Measurements from ENCODE around the gene SEPHS2. TPM values are rescaled to one million over a fixed set of nuclear protein-coding genes. Genes with fewer than 3 reads are reported as not detected.

The SEPHS2 gene
- total and polyA plus RNA-seq, 2 of the 8 experiments (the other 6 are each of a cell fraction or from before 2014, with no cell fraction given), result 28.2 to 61.8 TPM

DNA sequence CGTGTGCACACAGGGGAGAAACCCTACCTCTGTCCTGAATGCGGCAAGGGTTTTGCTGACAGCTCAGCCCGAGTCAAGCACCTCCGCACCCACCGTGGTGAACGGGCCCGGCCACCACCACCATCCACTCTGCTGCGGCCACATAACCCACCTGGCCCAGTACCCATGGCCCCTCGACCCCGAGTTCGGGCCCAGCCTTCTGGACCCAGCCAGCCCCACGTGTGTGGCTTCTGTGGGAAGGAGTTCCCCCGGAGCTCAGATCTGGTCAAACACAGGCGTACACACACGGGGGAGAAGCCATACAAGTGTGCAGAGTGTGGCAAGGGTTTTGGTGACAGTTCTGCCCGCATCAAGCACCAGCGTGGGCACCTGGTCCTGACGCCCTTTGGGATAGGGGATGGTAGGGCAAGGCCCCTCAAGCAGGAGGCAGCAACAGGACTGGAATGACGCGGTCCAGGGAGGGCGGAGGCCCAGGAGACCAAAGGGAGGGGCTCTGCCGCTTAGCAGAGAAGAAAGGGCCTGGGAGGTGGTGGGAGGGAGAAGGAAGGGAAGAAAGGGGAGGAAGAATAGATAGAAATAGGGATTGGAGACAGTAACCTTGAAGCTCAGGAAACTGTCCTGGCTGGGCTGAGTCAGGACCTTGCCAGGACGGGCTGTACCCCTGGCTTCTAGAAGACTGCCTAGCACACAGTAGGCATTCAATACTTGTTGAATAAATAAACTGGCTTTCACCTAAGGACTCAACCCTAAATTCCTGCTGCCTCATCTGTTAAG, 46.8 kb downstream of the SEPHS2 start:
- Histone ChIP-seq H3K23me2 (ENCODE audit: low read depth, low read length) (peaks cover 11% of the 10 kb centered on the region; the same call in 1 of the 2 replicates), H3K4ac (replicated peaks; ENCODE audit: insufficient read length, low read depth, low read length) (no peak overlapping the region), H3K56ac (replicated peaks; ENCODE audit: insufficient read length, low read depth, low read length) (no peak overlapping the region), H3K23ac (ENCODE audit: insufficient read length) (no peak overlapping the region), H4K91ac (replicated peaks; ENCODE audit: insufficient read length, low read length) (peak overlapping the region; percentile 66), H2BK15ac (ENCODE audit: low read length) (no peak overlapping the region), H3K9me3 (ENCODE audit: insufficient read depth in 2 of 2, low read depth in 1 of 2, low read length in 1 of 2) (no peaks in the 10 kb centered on the region), H3K18ac (ENCODE audit: extremely low read depth, low read length) (no peak overlapping the region), H2AFZ (ENCODE audit: low read length) (no peak overlapping the region), H2BK5ac (ENCODE audit: low read depth, low read length) (no peak overlapping the region), H3K27me3 (replicated peaks in 1 of 4; ENCODE audit: control insufficient read depth in 3 of 4, extremely low read depth in 1 of 4, insufficient read depth in 3 of 4, low read length in 3 of 4) (no peaks in the 10 kb centered on the region; a peak in 1 of 7 replicates), H3K4me1 (replicated peaks in 1 of 4; ENCODE audit: control insufficient read depth in 3 of 4, insufficient read depth in 4 of 4, low read length in 3 of 4) (peaks cover 0 to 15% (median 8%) of the 10 kb centered on the region in 4 experiments; a peak in 6 of 7 replicates), H3K14ac (ENCODE audit: insufficient read length) (no peak overlapping the region), H3K79me1 (ENCODE audit: low read depth, low read length) (no peaks in the 10 kb centered on the region; the same call in 1 of the 2 replicates), H3K4me3 (ENCODE audit: extremely low read depth in 1 of 4, insufficient read depth in 2 of 4, low read depth in 3 of 4, low read length in 4 of 4) (peak overlapping the region in 1 of 4 experiments; percentile 65; a peak in 1 of 8 replicates), H3K36me3 (ENCODE audit: control insufficient read depth in 2 of 4, insufficient read depth in 4 of 4, low read length in 3 of 4) (peaks cover 4 to 21% (median 14%) of the 10 kb centered on the region in 4 experiments; a peak in 6 of 8 replicates), H3K9ac (replicated peaks in 1 of 4; ENCODE audit: extremely low read depth in 1 of 4, low read depth in 3 of 4, low read length in 3 of 4) (no peak overlapping the region; a peak in 2 of 7 replicates), H3K27ac (ENCODE audit: low read depth, low read length) (no peak overlapping the region), H3K79me2 (ENCODE audit: control insufficient read depth in 1 of 2, insufficient read depth in 2 of 2, low read length in 2 of 2) (peaks cover 5 to 21% of the 10 kb centered on the region in 2 experiments; a peak in 2 of 4 replicates), H3K4me2 (ENCODE audit: insufficient read depth in 1 of 2, low read depth in 2 of 2, low read length in 2 of 2) (peak overlapping the region; percentile 79 to 93; a peak in 2 of 4 replicates), H4K20me1 (replicated peaks in 1 of 2; ENCODE audit: control insufficient read depth in 1 of 2, insufficient read depth in 2 of 2, low read length in 2 of 2) (peaks cover 12 to 17% of the 10 kb centered on the region in 2 experiments), H2BK120ac (replicated peaks; ENCODE audit: low read depth, low read length) (no peak overlapping the region), H4K8ac (ENCODE audit: extremely low read depth, insufficient read depth, low read length) (peak overlapping the region; percentile 51; the same call in 1 of the 2 replicates), H4K5ac (ENCODE audit: insufficient read length, low read depth, low read length) (no peak overlapping the region), H2AK5ac (ENCODE audit: low read depth, low read length) (no peak overlapping the region), H2BK12ac (ENCODE audit: low read depth, low read length) (no peak overlapping the region), H2BK20ac (ENCODE audit: low read length) (no peak overlapping the region)
- CTCF ChIA-PET (ENCODE audit: partially characterized antibody), result interaction anchor here (0.7 to 2.6 kb wide), 6 partner anchors 10 to 260 kb away, joined by 3 to 23 read pairs (median 4); partner anchors contain the start of genes FBRS, SEPTIN1 and ZNF771
- peak in 1 of 2 experiments; percentile 44 for DNase-seq (ENCODE audit: low read depth in 1 of 2, low spot score in 2 of 2)
- TF ChIP-seq BCL11A (IDR thresholded peaks at IDR 0.05; ENCODE audit: low read depth in 2 of 2, low read length in 2 of 2) (no peak), POLR2A (IDR thresholded peaks at IDR 0.05; ENCODE audit: control extremely low read depth in 1 of 2, low read depth in 2 of 2, low read length in 2 of 2) (peak in 1 of 2 experiments; percentile 5; a peak in 1 of 3 replicates)
- 87% methylated on average over 22 of the region's 23 CpGs; no CpG with 5 or more reads in 1 of the 2 experiments for WGBS, 2 experiments (ENCODE audit: extremely low coverage in 1 of 2, insufficient coverage in 1 of 2, insufficient read length in 1 of 2, insufficient replicate concordance in 2 of 2, low coverage in 1 of 2, low lambda C conversion rate in 2 of 2, missing lambda C conversion rate in 1 of 2)
- no peak for FAIRE-seq
- POLR2A ChIA-PET (ENCODE audit: partially characterized antibody), result interaction anchor here (0.8 to 12.6 kb wide), 16 partner anchors 9 to 216 kb away, joined by 3 to 151 read pairs (median 4); partner anchors contain the start of genes CD2BP2, MYL11, SEPTIN1 and ZNF747
